Upper lobe of right lung (tissue), 1 donor: ENCODE data around the gene FAM174C. TPM values are rescaled to one million over a fixed set of nuclear protein-coding genes. Genes with fewer than 3 reads are reported as not detected.

Experiments used
- ATAC-seq: fragments of 200-7000 bp; cut with Tn5 transposase; one replicate; pipeline ENCODE4 v1.9.1; 2020; ENCODE audit warnings: mild to moderate bottlenecking, moderate library complexity
- DNase-seq: peaks from one replicate; pipeline ENCODE4 v3.0.0-alpha.2; 2020
- H3K27ac ChIP-seq: fragments of 200-600 bp; one replicate; pipeline ENCODE4 v1.8.0; 2022
- H3K27me3 ChIP-seq: fragments of 200-600 bp; one replicate; pipeline ENCODE4 v1.8.0; 2022; ENCODE audit warnings: mild to moderate bottlenecking
- H3K36me3 ChIP-seq: fragments of 200-600 bp; one replicate; pipeline ENCODE4 v1.8.0; 2022
- H3K4me1 ChIP-seq: fragments of 200-600 bp; one replicate; pipeline ENCODE4 v1.8.0; 2022
- H3K4me3 ChIP-seq: fragments of 200-600 bp; one replicate; pipeline ENCODE4 v1.8.0; 2022; ENCODE audit warnings: mild to moderate bottlenecking
- H3K9me3 ChIP-seq: fragments of 200-600 bp; one replicate; pipeline ENCODE4 v1.8.0; 2022
- CTCF ChIP-seq: fragments of 200-600 bp; IDR thresholded peaks from one replicate; pipeline ENCODE4 v1.8.0; 2022; ENCODE audit warnings: antibody characterized with exemption
- intact Hi-C: fragments of 100-400 bp; cut with DNase I; formaldehyde crosslinking; loops from one replicate; pipeline ENCODE4 v1.11.0; 2022
- total RNA-seq: library from RNA; stranded (reverse); fragmentation: NEBNext Ultra II Directional; extraction: Animal tissue kit (Norgen Biotek cat#: 25700); gene quantifications from one replicate; pipeline ENCODE4 v1.2.1, GENCODE V29; 2021
- donor health status: DM: no; HTN: yes; CAD: no; lungs with severe emphysema.

FAM174C gene
- total RNA-seq, 1 donor from 2014 or later, result 41.4 TPM

DNA sequence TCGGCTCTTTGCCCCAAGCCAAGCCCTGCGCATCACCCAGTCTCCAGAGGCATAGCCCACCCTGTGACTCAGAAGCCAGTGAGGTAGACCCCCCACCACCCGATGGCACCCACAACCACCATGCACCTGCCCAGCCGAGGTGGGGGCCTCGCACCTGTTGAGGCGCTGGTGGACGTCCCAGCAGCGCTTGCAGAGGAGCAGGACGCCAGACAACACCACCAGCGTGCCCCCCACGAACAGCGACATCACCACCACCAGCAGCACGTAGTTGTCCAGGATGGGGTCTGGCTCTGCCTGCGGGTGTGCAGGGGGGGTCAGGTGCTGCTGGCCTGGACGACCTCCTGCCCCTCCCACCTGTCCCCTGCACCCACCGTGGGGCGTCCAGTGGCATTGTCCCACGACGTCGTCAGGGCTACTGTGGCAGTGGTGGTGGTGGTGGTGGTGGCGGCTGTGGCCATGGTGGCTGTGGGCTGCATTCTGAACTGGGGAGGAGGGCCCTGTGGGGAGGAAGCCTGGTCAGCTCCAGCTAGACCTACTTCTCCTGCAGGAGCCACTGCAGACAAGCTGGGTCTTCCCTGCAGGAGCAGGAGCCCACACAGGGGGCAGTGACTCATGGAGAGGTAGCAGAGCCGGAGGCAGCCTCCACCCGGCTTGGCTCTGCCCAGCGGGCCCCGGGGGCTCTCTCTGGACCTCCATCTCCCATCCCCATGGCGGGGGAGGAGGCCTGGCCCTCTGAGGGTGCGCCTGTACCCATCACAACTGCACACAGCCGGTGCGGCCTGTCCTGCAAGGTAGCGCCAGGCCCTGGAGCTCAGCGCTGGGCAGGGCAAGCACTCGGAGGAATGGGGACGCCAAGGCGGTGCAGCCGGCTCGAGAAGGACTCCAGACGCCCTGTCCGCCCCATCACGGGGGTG, 39.4 kb upstream of the FAM174C start:
- Histone ChIP-seq H3K4me3 (no peak overlapping the region), H3K9me3 (no peaks in the 10 kb centered on the region), H3K36me3 (no peaks in the 10 kb centered on the region), H3K27me3 (no peaks in the 10 kb centered on the region), H3K27ac (no peak overlapping the region), H3K4me1 (peaks cover 34% of the 10 kb centered on the region)
- intact Hi-C loops, result no loop called here
- DNase-seq (no peak), ATAC-seq (no peak)
- TF ChIP-seq CTCF, result no peak

DNA sequence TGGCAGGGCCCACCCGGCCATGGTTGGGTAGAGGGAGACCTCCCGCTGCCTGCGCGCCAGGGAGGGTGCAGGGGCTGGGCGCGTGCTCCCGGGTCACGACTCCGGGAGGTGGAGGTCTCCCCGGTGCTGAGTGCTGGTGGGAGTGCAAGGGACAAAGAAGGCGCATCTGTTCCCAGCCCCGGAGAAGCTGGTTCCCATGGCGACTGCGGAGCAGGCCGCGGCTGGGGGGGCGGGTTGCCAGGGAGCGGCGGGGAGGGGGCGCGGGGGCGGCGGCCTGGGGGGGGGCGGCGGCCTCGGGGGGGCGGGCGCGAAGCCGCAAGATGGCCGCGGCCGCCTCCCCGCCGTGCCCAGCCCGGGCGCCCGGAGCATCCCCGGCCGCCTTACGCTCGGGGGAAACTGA, 38.8 kb upstream of the FAM174C start:
- no peak overlapping the region for H3K4me3 ChIP-seq
- H3K27ac ChIP-seq, result no peak overlapping the region
- no peaks in the 10 kb centered on the region for H3K36me3 ChIP-seq
- intact Hi-C loops, result no loop called here
- no peak for TF ChIP-seq CTCF
- DNase-seq (no peak), ATAC-seq (no peak)
- H3K9me3 ChIP-seq, result no peaks in the 10 kb centered on the region
- peaks cover 39% of the 10 kb centered on the region for H3K4me1 ChIP-seq
- no peaks in the 10 kb centered on the region for H3K27me3 ChIP-seq

DNA sequence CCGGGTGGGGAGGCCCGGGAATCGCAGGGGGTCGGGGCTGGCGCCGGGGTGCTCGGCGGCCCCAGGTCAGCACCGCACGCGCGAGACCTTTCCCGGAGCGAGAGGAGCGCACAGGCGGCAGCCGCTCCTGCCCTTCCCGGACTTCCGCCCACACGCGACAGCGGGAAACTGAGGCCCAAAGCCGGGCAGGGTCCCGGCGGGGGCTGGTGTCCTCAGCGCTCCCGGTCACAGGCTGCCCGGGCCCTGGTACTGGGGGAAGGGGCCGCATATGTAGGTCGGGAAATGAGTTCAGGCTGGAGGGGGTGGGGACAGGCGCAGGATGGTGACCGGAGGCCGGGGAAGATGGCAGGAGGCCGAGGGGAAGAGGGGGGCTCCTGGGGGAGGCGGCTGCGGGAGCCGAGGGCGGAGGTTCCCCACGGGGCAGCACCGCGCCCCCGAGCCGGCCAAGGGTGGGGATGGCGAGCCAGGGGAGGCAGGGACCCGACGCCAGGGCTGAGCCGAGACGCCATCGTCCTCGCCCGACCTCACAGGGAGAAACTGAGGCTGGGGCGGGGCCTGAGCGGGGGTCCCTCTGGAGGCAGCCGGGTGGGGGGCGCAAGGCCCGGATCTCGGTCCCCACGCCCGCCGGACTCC, 38.2 kb upstream of the FAM174C start:
- Histone ChIP-seq H3K4me1 (peaks cover 37% of the 10 kb centered on the region), H3K4me3 (peak overlapping the region; percentile 49), H3K27ac (no peak overlapping the region), H3K36me3 (no peaks in the 10 kb centered on the region), H3K9me3 (no peaks in the 10 kb centered on the region), H3K27me3 (no peaks in the 10 kb centered on the region)
- DNase-seq (no peak), ATAC-seq (no peak)
- TF ChIP-seq CTCF, result no peak
- intact Hi-C loops, result no loop called here

DNA sequence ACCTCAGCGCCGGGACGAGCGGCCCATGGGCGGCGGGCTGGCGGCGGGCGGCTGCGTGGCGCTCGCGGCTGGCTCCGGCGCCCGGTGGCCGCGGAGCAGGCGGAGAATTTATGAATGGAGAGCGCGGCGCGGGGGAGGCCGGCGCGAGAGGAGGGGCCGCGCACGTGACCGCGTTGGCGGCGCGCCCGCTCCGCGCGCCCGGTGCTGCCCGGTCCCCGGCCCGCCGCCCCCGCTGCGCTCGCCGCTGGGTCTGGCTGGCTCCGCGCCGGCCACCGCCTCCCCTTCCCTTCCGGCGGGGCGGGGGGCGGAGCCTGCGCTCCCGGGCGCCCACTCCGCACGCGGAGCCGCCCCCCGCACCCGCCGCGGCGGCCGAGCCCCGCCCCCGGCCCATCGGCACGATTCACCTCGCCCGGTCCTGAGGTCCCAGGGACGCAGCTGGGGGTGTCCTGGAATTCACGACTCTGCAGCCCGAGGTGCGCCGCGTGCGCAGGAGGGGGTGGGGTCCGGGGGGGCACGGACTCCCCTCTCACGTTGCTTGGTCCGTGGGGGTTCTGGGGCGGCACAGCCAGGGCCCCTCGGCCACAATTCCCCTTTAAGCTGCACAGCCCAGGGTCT, 37.5 kb upstream of the FAM174C start, which contains the start of gene CBARP:
Gene CBARP (minus strand): TSS at position 252 of the 615 bp plus-strand sequence. CDS start 1,905 bp downstream, outside the sequence.
- H3K36me3 ChIP-seq, result no peaks in the 10 kb centered on the region
- H3K9me3 ChIP-seq, result no peaks in the 10 kb centered on the region
- intact Hi-C loops, result no loop called here
- DNase-seq (peak; percentile 66), ATAC-seq (no peak)
- H3K27ac ChIP-seq, result no peak within 1 kb of the TSS
- H3K27me3 ChIP-seq, result no peaks in the 10 kb centered on the region
- H3K4me3 ChIP-seq, result peak within 1 kb of the TSS; percentile 49
- peaks cover 37% of the 10 kb centered on the region for H3K4me1 ChIP-seq
- TF ChIP-seq CTCF, result no peak

DNA sequence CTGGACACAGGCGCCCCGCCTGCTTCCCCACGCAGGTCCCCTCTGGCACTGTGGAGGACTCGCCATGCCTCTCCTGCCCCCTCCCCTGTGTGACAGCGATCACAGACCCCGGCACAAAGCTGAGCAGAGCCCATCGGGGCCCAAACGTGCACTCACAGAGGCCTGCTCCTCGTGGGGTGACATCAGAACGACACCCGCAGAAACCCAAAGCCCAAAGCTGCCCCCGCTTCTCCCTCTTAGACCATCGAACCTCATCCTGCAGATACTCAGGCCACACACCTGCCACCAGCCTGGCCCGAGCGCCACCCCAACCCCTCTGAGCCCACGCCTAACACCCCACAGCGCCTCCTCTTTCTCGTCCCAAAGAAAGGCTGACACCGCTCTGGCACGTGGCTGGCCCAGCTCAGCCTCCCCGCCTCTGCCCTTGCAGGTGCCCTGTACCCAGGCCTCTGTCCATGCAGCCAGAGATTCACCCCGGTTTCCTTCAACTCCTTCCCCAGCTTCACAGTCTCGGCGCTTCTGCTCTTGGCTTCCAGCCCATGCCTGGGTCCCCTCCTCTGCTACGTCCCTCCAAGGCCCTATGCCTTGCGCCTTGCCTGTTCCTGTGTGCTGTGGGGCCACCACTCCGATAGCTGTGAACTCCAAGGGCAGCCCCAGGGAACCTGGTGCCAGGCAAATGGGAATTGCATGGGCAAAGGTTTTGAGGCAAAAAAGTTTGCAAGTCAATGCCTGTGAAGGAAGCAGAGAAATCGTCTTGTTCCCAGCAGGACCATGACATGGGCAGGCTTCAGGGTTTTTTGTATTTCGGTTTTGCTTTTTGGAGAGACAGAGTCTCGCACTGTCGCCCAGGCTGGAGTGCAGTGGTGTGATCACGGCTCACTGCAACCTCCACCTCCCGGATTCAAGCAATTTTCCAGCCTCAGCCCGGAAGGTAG, 36.7 kb upstream of the FAM174C start:
- intact Hi-C loops, result no loop called here
- DNase-seq, result peak; percentile 65

More for the DNA sequence above, 36.7 kb upstream of the FAM174C start:
- TF ChIP-seq CTCF, result no peak
- no peak for ATAC-seq
- Histone ChIP-seq H3K27me3 (no peaks in the 10 kb centered on the region), H3K36me3 (no peaks in the 10 kb centered on the region), H3K27ac (no peak overlapping the region), H3K9me3 (no peaks in the 10 kb centered on the region), H3K4me1 (peaks cover 37% of the 10 kb centered on the region), H3K4me3 (peak overlapping the region; percentile 33)
